ENCODE data around the gene CLDN14. TPM values are rescaled to one million over a fixed set of nuclear protein-coding genes. Genes with fewer than 3 reads are reported as not detected.

CLDN14 gene
- total RNA-seq, 1 donor from 2014 or later = not detected

DNA sequence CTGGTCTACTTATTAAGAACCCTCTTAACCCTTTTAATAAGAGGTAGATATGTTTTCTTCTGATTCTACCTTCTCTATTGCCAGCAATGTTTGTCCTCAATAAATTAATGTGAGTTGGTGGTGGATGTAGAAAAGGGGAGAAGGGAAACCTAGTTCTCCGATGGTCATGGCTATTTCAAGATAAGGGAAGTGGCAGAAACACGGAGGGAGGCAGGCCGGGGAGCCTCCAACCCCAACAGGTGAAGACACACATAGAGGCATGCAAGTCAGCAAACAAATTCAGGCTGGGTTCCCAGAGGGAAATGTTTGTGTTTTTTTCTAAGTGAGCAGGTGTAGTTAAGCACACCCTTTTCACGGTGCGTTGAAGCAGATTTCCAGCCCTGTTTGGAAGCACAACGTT, 31.0 kb upstream of the CLDN14 start:
- TF ChIP-seq, protein P1, sequence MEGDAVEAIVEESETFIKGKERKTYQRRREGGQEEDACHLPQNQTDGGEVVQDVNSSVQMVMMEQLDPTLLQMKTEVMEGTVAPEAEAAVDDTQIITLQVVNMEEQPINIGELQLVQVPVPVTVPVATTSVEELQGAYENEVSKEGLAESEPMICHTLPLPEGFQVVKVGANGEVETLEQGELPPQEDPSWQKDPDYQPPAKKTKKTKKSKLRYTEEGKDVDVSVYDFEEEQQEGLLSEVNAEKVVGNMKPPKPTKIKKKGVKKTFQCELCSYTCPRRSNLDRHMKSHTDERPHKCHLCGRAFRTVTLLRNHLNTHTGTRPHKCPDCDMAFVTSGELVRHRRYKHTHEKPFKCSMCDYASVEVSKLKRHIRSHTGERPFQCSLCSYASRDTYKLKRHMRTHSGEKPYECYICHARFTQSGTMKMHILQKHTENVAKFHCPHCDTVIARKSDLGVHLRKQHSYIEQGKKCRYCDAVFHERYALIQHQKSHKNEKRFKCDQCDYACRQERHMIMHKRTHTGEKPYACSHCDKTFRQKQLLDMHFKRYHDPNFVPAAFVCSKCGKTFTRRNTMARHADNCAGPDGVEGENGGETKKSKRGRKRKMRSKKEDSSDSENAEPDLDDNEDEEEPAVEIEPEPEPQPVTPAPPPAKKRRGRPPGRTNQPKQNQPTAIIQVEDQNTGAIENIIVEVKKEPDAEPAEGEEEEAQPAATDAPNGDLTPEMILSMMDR (IDR thresholded peaks at IDR 0.05) = no peak
- TF ChIP-seq EZH2 (IDR thresholded peaks at IDR 0.05) = no peak
- no peak for TF ChIP-seq EZH2phosphoT487 (IDR thresholded peaks at IDR 0.05)
- Histone ChIP-seq H3K4me1 (no peaks in the 10 kb centered on the region), H4K20me1 (ENCODE audit: low read depth) (no peaks in the 10 kb centered on the region), H3K27ac (no peak overlapping the region), H3K9me3 (ENCODE audit: low read depth) (no peaks in the 10 kb centered on the region), H3K79me2 (ENCODE audit: low read depth) (no peaks in the 10 kb centered on the region), H3K4me2 (no peak overlapping the region), H3F3A (ENCODE audit: low read depth) (no peaks in the 10 kb centered on the region), H3K36me3 (no peaks in the 10 kb centered on the region), H3K9ac (no peak overlapping the region), H3K4me3 (no peak overlapping the region), H3K27me3 (no peaks in the 10 kb centered on the region), H2AFZ (replicated peaks) (no peak overlapping the region)
- peaks cover 11% of the 10 kb centered on the region for H3K27me3 Mint-ChIP-seq (ENCODE audit: insufficient read depth, low read depth)
- DNase-seq (ENCODE audit: low spot score) = no peak
- H3K36me3 Mint-ChIP-seq = no peaks in the 10 kb centered on the region
- no peak overlapping the region for H3K27ac Mint-ChIP-seq
- peaks cover 3% of the 10 kb centered on the region for H3K9me3 Mint-ChIP-seq
- H3K4me1 Mint-ChIP-seq = peaks cover 4% of the 10 kb centered on the region
- H3K4me3 Mint-ChIP-seq = no peak overlapping the region

DNA sequence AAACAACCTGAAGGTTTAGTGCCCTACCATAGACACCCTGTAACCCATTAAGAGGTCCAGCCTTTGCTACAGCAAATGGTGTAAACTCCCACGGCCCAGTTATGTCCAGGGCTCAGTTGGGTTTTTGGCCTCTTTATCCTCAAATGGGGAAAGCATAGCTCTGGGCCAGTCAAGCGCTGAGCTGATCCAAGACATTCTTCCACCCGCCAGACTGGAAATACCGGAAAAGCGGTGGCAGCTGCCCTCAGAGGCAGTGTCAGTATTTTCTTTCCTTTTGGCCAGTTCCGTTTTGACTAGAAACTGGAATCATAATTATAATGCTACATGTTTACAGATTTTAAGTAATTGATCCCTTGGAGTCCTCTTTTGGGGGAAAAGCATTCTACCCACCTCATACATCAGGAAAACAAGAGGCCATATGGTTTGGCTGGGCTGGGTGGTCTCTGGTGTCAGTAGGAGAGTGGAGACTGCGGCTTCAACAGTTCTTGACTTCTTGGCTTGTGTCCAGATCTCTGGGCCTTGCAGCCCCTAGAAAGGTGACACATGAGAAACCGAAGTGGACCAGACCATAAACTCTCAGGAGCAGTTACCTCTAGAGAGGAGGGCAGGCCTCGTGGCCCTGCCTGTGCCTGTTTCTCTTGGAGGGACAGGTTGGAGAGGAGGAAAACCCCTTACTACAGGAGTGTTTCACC, 30.2 kb upstream of the CLDN14 start:
- H3K4me2 ChIP-seq = no peak overlapping the region
- H3K4me3 ChIP-seq = no peak overlapping the region
- Mint-ChIP-seq H3K4me1 (peaks cover 4% of the 10 kb centered on the region), H3K27ac (no peak overlapping the region), H3K4me3 (no peak overlapping the region), H3K27me3 (ENCODE audit: insufficient read depth, low read depth) (peaks cover 11% of the 10 kb centered on the region), H3K9me3 (peaks cover 3% of the 10 kb centered on the region), H3K36me3 (no peaks in the 10 kb centered on the region)
- no peaks in the 10 kb centered on the region for H4K20me1 ChIP-seq (ENCODE audit: low read depth)
- H3K36me3 ChIP-seq = no peaks in the 10 kb centered on the region
- DNase-seq (ENCODE audit: low spot score) = no peak
- no peak overlapping the region for H3K27ac ChIP-seq
- H3K27me3 ChIP-seq = no peaks in the 10 kb centered on the region
- H3K4me1 ChIP-seq = no peaks in the 10 kb centered on the region
- no peak overlapping the region for H2AFZ ChIP-seq (replicated peaks)
- H3K79me2 ChIP-seq (ENCODE audit: low read depth) = no peaks in the 10 kb centered on the region
- no peak overlapping the region for H3K9ac ChIP-seq
- H3F3A ChIP-seq (ENCODE audit: low read depth) = no peaks in the 10 kb centered on the region
- H3K9me3 ChIP-seq (ENCODE audit: low read depth) = no peaks in the 10 kb centered on the region
- no peak for TF ChIP-seq EZH2 (IDR thresholded peaks at IDR 0.05)
- no peak for TF ChIP-seq EZH2phosphoT487 (IDR thresholded peaks at IDR 0.05)
- TF ChIP-seq, protein P1 (IDR thresholded peaks at IDR 0.05) = no peak

DNA sequence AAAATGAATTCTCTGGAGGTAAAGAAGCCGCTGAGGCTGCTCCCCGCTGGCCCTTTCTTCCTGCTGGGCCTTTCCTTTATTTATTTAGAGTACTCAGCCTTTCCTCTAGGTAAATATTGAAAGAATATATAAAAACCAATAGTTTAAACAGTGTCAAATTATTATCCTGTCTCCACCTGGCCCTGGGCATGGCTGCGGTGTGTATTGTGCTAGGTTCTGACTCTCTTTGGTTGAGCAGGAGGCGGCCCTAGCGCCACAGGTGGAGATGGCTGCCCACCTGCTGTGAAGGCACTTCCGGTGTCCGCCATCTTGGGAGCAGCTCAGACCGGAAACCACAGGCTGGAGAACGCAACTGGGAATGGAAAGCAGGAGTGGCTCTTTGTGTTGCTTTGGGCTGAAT, 29.0 kb upstream of the CLDN14 start:
- Histone ChIP-seq H2AFZ (replicated peaks) (no peak overlapping the region), H3F3A (ENCODE audit: low read depth) (no peaks in the 10 kb centered on the region), H3K4me1 (no peaks in the 10 kb centered on the region), H3K4me3 (no peak overlapping the region), H3K27ac (no peak overlapping the region), H3K36me3 (no peaks in the 10 kb centered on the region), H3K79me2 (ENCODE audit: low read depth) (no peaks in the 10 kb centered on the region), H3K4me2 (no peak overlapping the region), H3K9me3 (ENCODE audit: low read depth) (no peaks in the 10 kb centered on the region), H3K9ac (no peak overlapping the region), H3K27me3 (no peaks in the 10 kb centered on the region), H4K20me1 (ENCODE audit: low read depth) (no peaks in the 10 kb centered on the region)
- no peak overlapping the region for H3K4me3 Mint-ChIP-seq
- H3K27ac Mint-ChIP-seq = peak overlapping the region; percentile 1
- H3K36me3 Mint-ChIP-seq = no peaks in the 10 kb centered on the region
- H3K4me1 Mint-ChIP-seq = peaks cover 4% of the 10 kb centered on the region
- DNase-seq (ENCODE audit: low spot score) = no peak
- no peak for TF ChIP-seq EZH2phosphoT487 (IDR thresholded peaks at IDR 0.05)
- no peak for TF ChIP-seq EZH2 (IDR thresholded peaks at IDR 0.05)
- TF ChIP-seq, protein P1 (IDR thresholded peaks at IDR 0.05) = no peak
- H3K27me3 Mint-ChIP-seq (ENCODE audit: insufficient read depth, low read depth) = peaks cover 7% of the 10 kb centered on the region
- peaks cover 3% of the 10 kb centered on the region for H3K9me3 Mint-ChIP-seq

All from neural progenitor cell (in vitro differentiated cells).